ENCODE measurements around the gene ANKRD29. TPM values are rescaled to one million over a fixed set of nuclear protein-coding genes. Genes with fewer than 3 reads are reported as not detected.
A peak's percentile ranks its signal among the peaks of the same experiment; 100 is the strongest.
"Not testable (repeated sequence)": the region's sequence is repeated elsewhere in the genome, so short reads cannot be mapped to it uniquely, and the experiment has no call there.

The ANKRD29 gene
- polyA plus RNA-seq, 1 donor from 2014 or later = not detected

DNA sequence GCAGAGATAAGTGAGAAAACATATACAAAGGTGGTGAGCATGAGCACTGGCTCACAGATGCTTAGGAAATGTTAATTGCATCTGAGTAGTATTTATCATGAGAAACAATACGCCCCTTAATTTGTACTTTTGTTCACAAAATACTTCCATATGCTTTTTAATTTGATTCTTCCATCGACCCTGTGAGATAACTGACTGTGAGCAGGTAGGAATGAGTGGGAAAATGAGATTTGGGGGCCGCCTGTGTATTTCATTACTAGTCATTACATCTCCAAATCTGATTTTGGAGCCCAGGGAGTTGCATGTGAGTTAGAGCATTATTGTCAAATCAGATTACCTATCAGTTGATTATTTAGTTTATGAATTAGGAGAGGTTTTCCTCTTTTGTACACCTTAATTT lies 39.7 kb downstream of the ANKRD29 start:
- peaks cover 0 to 8% (median under 1%) of the 10 kb centered on the region in 3 donors for H3K4me1 Mint-ChIP-seq

DNA sequence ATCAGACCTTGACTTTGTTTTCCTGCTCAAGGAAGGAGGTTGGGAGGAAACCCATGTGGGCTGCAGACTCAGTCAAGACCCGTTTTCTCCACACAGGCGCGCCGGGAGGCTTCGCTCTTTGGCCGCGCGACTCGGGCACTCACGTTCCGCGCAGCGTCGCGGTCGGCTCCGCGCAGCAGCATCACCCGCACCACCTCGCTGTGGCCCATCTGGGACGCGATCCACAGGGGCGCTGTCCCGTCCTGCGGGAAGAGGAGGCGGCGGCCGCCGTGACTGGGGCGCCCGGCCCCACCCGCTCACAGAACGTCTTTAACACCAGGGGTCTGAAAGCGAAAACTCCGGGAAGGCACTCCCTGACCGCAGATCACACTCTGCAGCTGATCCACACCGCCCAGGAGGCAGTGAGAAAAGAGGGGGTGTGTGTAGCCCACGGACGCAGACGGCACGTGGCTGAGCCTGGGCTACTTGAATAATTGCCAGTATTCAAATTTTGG lies 43.3 kb downstream of the ANKRD29 start:
- Mint-ChIP-seq H3K36me3 (no peaks in the 10 kb centered on the region), H3K4me1 (peaks cover 0 to 14% (median 8%) of the 10 kb centered on the region in 3 donors), H3K27ac (peak overlapping the region in 1 of 3 donors; percentile 31), H3K4me3 (peak overlapping the region in 3 of 4 donors; percentile 71 to 86 (median 81)), H3K9me3 (no peaks in the 10 kb centered on the region), H3K27me3 (peaks cover 24% of the 10 kb centered on the region)

More for the DNA sequence above, 39.7 kb downstream of the ANKRD29 start:
- no peaks in the 10 kb centered on the region for H3K36me3 Mint-ChIP-seq
- H3K27me3 Mint-ChIP-seq = peaks cover 19% of the 10 kb centered on the region
- H3K9me3 Mint-ChIP-seq = no peaks in the 10 kb centered on the region
- no peak overlapping the region for H3K4me3 Mint-ChIP-seq
- no peak overlapping the region for H3K27ac Mint-ChIP-seq

DNA sequence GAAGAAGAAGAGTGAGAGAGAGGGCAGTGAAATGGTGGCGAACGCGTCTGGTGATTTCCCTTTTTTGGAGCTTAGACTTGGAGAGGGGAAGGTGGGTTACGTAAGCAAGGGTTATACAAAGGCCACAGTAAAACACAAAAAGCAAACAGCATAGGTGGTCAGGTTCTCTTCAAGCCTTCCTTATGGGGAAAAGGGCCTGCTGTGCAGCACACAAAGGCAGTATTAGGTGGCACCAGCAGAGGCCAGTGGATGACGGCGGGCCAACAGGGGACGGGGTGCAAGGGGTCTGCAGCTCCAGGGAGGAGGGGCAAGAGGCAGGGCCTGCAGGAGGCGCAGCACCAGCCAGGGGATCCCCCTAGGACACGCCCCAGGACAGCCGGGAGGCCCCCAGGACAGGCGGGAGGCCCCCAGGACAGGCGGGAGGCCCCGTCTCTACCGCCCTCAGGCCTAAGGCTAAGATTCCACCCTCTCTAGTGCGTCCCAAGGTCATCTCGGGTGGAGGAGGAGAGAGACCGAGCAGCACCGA lies 43.8 kb downstream of the ANKRD29 start:
- H3K27me3 Mint-ChIP-seq = peaks cover 24% of the 10 kb centered on the region
- peaks cover 0 to 14% (median 8%) of the 10 kb centered on the region in 3 donors for H3K4me1 Mint-ChIP-seq
- no peaks in the 10 kb centered on the region for H3K9me3 Mint-ChIP-seq
- H3K27ac Mint-ChIP-seq = peak overlapping the region in 1 of 3 donors; percentile 31
- peak overlapping the region in 3 of 4 donors; percentile 71 to 86 (median 82) for H3K4me3 Mint-ChIP-seq
- H3K36me3 Mint-ChIP-seq = no peaks in the 10 kb centered on the region

DNA sequence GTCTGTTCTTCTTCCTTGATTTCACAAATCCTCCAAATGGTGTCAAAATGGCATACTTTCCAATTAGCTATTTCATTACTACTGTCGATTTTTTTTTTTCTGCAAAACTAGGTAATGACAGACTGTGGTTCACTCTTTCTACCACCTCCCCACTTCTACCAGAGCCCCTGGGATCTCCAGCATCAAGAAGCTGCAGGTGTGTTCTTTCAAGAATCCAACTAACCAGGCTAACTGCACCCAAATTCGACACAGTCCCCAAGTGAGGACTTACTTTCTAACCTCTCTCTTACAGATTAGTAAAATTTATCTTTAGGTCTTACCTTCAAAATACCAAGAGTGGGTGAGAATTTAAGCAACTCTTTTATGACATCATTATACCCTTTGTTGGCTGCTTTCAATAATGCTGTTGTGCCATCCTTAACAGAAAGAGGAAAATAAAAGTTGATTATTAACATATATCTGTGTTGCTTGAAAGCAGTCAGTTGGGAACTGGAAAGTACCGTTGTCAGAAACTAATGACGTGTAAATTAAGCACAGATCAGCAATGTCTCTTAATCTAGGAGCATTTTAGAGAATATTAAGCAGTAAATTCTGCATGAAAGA lies 45.2 kb downstream of the ANKRD29 start:
- H3K27ac Mint-ChIP-seq = peak overlapping the region in 1 of 3 donors; percentile 38
- peak overlapping the region in 1 of 4 donors; percentile 43 for H3K4me3 Mint-ChIP-seq
- H3K36me3 Mint-ChIP-seq = no peaks in the 10 kb centered on the region
- peaks cover 2 to 14% (median 8%) of the 10 kb centered on the region in 3 donors for H3K4me1 Mint-ChIP-seq
- H3K27me3 Mint-ChIP-seq = peaks cover 24% of the 10 kb centered on the region
- no peaks in the 10 kb centered on the region for H3K9me3 Mint-ChIP-seq

DNA sequence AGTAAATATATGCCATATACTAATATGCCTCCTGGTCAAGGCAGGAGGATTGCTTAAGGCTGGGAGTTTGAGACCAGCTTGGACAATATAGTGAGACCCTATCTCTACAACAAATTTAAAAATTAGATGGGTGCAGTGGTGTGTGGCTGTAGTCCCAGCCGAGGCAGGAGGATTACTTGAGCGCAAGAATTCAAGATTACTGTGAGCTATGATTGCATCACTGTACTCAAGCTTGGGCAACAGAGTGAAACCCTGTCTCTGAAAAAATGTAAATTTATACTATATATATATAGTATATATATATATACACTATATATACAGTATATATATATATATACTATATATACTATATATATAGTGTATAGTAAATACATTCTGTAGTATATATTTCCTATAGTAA lies 46.5 kb downstream of the ANKRD29 start:
- Mint-ChIP-seq H3K27ac (no peak overlapping the region), H3K27me3 (peaks cover 24% of the 10 kb centered on the region), H3K4me1 (peaks cover 3 to 12% (median 8%) of the 10 kb centered on the region in 3 donors), H3K4me3 (no peak overlapping the region), H3K36me3 (no peaks in the 10 kb centered on the region), H3K9me3 (no peaks in the 10 kb centered on the region)

DNA sequence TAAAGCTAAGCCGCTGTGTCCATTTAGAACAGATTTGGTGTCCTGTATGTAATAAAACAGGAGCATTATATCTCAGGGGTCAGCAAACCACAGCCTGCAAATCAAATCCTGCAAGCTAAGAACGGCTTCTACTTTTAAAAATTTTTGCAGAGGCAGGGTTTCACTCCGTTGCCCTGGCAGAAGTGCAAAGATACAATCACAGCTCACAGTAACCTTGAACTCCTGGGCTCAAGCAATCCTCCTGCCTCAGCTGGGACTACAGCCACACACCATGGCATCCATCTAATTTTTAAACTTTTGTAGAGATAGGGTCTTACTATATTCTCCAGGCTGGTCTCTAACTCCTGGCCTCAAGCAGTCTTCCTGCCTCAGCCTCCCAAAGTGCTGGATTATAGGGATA lies 47.8 kb downstream of the ANKRD29 start:
- H3K4me1 Mint-ChIP-seq = peaks cover 3 to 12% (median 8%) of the 10 kb centered on the region in 3 donors
- H3K9me3 Mint-ChIP-seq = no peaks in the 10 kb centered on the region
- peaks cover 18% of the 10 kb centered on the region for H3K27me3 Mint-ChIP-seq
- H3K27ac Mint-ChIP-seq = no peak overlapping the region
- no peak overlapping the region for H3K4me3 Mint-ChIP-seq
- no peaks in the 10 kb centered on the region for H3K36me3 Mint-ChIP-seq

DNA sequence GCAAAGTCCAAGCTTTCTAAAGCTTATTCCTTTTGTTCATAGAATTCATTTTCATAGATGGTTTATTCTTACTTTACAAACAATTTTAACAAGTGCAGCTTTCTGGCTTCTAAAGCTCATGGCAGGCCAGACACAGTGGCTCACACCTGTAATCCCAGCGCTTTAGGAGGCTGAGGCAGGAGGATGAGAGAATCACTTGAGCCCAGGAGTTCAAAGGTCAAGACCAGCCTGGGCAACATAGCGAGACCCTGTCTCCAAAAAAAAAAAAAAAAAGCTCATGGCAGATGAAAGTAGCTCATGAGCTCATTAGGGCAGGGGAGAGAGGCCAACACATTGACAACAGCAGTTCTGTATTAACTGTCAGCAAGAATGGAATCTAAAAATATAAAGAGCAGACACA lies 48.3 kb downstream of the ANKRD29 start:
- Mint-ChIP-seq H3K4me3 (no peak overlapping the region), H3K36me3 (no peaks in the 10 kb centered on the region), H3K4me1 (peaks cover 3 to 9% (median 8%) of the 10 kb centered on the region in 3 donors), H3K27ac (no peak overlapping the region), H3K27me3 (peaks cover 16% of the 10 kb centered on the region), H3K9me3 (no peaks in the 10 kb centered on the region)

DNA sequence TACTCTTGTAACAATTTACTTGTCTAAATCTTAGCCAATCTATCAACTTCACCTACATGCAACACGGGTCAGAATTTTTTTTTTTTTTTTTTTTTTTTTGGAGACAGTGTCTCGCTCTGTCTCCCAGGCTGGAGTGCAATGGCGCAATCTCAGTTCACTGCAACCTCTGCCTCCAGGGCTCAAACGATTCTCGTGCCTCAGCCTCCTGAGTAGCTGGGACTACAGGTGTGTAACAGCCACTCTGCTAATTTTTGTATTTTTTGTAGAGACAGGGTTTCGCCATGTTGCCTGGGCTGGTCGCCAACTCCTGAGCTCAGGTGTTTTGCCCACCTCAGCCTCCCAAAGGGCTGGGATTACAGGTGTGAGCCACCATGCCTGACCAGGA lies 49.6 kb downstream of the ANKRD29 start:
- H3K27me3 Mint-ChIP-seq = peaks cover 12% of the 10 kb centered on the region
- H3K36me3 Mint-ChIP-seq, H3K4me1 Mint-ChIP-seq, H3K27ac Mint-ChIP-seq, H3K9me3 Mint-ChIP-seq, H3K4me3 Mint-ChIP-seq: not testable (repeated sequence)

DNA sequence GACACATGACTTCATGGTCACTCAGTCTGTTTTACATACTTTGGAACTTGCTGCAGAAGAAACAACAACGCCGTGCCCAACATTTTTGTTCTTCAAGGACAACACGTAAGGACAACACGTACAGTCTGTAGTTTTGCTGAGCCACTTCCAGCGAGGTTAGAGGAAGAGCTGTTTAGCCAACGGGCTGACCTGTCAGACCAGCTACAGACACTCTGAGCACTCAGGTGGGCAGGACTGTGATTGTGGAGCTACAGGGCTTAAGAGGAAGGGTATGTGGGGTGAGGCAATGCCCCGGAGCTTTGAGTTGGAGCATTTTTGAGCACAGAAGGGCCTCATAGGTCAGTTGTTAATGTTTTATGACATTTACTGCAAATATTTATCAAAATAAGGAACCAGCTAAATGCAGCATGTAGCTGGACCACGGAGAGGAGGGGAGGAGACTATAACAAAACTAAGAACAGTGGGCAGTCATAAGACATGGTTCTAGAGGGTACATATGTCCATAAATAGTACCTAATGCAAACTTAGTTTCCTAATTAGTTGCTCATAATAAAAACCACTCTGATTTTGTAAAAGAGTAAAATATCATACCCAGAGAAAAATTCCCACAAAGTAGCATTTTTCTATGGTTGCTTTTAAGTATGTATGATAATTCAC lies 50.1 kb downstream of the ANKRD29 start:
- no peak overlapping the region for H3K27ac Mint-ChIP-seq
- peaks cover 7% of the 10 kb centered on the region for H3K27me3 Mint-ChIP-seq
- H3K4me3 Mint-ChIP-seq = no peak overlapping the region
- H3K36me3 Mint-ChIP-seq = no peaks in the 10 kb centered on the region
- peaks cover 2 to 3% (median 3%) of the 10 kb centered on the region in 3 donors for H3K4me1 Mint-ChIP-seq
- H3K9me3 Mint-ChIP-seq = no peaks in the 10 kb centered on the region

DNA sequence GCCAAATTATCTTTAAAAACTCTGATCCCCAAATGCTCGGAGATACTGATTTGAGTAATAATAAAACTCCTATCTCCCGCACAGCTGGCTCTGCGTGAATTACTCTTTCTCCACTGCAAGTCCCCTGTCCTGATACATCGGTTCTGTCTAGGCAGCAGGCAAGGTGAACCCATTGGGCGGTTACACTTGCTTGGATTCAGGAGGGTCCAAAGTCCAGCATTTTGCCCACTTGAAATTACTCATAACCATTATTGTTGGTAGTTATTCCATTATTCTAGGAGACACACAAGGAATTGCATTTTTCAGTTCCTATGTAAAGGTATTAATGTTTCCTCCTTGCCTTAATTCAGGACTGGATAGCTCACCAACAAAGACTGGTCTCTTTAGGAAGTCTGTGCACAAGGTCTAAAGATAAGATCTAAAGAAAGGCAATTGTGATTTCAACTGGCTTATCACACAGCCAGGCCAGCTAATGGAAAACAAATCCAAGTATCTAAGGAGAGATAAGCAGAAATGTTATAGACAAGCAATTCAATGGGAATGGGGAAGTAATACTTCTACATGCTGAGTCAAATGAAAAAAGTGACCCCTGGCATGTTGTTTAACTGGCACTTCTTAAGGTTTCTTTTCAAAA lies 53.2 kb downstream of the ANKRD29 start:
- no peak overlapping the region for H3K27ac Mint-ChIP-seq
- peaks cover 0 to 3% (median 0%) of the 10 kb centered on the region in 3 donors for H3K4me1 Mint-ChIP-seq
- no peaks in the 10 kb centered on the region for H3K9me3 Mint-ChIP-seq
- peaks cover 6% of the 10 kb centered on the region for H3K27me3 Mint-ChIP-seq
- no peaks in the 10 kb centered on the region for H3K36me3 Mint-ChIP-seq
- H3K4me3 Mint-ChIP-seq = no peak overlapping the region

DNA sequence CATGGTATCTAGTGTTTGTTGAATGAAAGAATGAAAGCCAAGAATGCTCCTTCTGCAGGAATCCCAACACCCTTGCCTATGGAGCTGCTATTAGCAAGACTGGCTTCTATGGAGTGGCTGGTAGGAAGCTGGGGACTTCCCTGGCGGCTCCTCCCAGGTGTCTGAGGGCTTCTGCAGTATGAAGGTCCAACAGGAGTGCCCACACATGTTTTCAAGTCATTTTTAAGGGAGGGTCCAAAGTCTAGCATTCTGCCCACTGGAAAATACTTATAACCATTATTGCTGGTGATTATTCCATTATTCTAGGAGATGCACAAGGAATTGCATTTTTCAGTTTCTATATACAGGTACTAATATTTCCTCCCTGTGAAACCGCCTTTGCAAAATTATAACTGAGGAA lies 54.5 kb downstream of the ANKRD29 start:
- no peaks in the 10 kb centered on the region for H3K9me3 Mint-ChIP-seq
- H3K36me3 Mint-ChIP-seq = no peaks in the 10 kb centered on the region
- peaks cover 0 to 3% (median 0%) of the 10 kb centered on the region in 3 donors for H3K4me1 Mint-ChIP-seq
- H3K27me3 Mint-ChIP-seq = peaks cover 6% of the 10 kb centered on the region
- no peak overlapping the region for H3K4me3 Mint-ChIP-seq
- no peak overlapping the region for H3K27ac Mint-ChIP-seq

DNA sequence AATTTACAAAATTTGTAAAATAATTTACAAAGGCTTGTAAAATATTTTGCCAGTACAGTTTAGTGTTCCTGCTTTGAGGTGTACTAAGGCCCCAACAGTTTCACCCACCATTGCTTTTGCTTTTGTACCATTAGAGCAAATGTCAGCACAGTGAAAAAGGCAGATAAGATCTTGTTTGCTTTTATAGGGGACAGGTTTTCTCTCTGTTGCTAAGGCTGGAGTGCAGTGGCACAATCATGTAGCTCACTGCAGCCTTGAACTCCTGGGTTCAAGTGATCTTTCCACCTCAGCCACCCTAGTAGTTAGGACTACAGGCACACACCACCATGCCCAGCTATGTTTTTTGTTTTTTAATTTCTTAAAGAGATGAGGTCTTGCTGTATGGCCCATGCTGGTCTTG lies 56.8 kb downstream of the ANKRD29 start:
- Mint-ChIP-seq H3K36me3 (no peaks in the 10 kb centered on the region), H3K9me3 (no peaks in the 10 kb centered on the region), H3K27me3 (peaks cover 6% of the 10 kb centered on the region), H3K4me3 (no peak overlapping the region), H3K27ac (peak overlapping the region in 1 of 3 donors; percentile 53), H3K4me1 (no peaks in the 10 kb centered on the region)

DNA sequence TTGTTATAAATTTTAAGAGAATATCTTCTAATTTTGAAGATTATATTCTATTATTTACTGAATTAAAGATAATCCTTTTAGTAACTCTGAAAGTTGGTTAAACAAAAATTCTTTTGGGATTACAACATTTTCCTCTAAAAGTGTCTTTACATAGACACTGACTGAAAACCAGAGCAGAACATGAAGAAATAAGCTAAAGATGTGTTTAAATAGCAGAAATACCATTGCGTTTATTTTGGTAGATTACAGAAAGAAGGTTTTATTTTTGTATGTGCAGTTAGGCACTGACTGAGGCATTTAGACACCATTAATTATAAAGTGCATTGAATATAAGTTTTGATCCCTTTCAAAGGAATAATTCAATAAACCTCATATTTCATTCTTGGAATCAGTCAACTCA lies 62.9 kb downstream of the ANKRD29 start:
- Mint-ChIP-seq H3K4me3 (no peak overlapping the region), H3K9me3 (no peaks in the 10 kb centered on the region), H3K27ac (no peak overlapping the region), H3K4me1 (peaks cover 0 to 7% (median 7%) of the 10 kb centered on the region in 3 donors), H3K36me3 (no peaks in the 10 kb centered on the region), H3K27me3 (no peaks in the 10 kb centered on the region)

DNA sequence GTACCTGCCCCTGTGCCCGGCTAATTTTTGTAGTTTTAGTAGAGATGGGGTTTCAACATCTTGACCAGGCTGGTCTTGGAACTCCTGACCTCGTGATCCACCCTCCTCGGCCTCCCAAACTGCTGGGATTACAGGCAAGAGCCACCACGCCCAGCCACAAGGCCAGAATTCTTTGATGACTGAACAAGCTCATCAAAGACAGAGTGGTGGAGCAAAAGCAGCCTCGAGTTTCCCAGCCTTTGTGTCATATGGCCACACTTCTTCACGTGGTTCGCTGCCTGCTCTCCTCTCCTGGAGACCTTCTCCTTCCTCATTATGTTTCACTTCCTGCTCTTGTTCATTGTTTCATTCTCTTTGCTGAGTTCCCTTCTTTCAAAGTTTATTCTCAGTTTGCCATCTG lies 66.5 kb downstream of the ANKRD29 start:
- no peaks in the 10 kb centered on the region for H3K36me3 Mint-ChIP-seq
- no peaks in the 10 kb centered on the region for H3K9me3 Mint-ChIP-seq
- no peak overlapping the region for H3K27ac Mint-ChIP-seq
- peaks cover 0 to 7% (median 7%) of the 10 kb centered on the region in 3 donors for H3K4me1 Mint-ChIP-seq
- peak overlapping the region in 1 of 4 donors; percentile 13 for H3K4me3 Mint-ChIP-seq
- no peaks in the 10 kb centered on the region for H3K27me3 Mint-ChIP-seq

DNA sequence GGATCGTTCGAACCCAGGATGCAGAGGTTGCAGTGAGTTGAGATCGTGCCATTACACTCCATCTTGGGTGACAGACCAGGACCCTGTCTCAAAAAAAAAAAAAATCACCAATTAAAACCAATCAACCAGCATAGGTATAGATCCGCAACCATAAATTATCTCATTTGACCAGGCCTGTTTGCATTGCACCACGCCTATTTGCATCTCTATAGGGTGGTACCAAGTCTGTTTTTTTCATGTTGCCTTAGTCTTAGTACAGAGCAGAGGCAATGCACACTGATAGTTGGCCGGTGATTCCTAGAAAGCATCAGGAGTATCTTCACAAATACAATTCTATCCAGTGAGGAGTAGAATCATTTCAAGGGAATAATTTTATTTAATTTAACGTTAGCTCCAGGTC lies 67.1 kb downstream of the ANKRD29 start:
- H3K4me1 Mint-ChIP-seq = peaks cover 0 to 7% (median 7%) of the 10 kb centered on the region in 3 donors
- H3K4me3 Mint-ChIP-seq = no peak overlapping the region
- no peaks in the 10 kb centered on the region for H3K9me3 Mint-ChIP-seq
- H3K27ac Mint-ChIP-seq = no peak overlapping the region
- no peaks in the 10 kb centered on the region for H3K36me3 Mint-ChIP-seq
- no peaks in the 10 kb centered on the region for H3K27me3 Mint-ChIP-seq
